OCI-M2 (cell line): ENCODE results near the gene ARMC6.
A peak's percentile ranks its signal among the peaks of the same experiment; 100 is the strongest.
"Not testable (repeated sequence)": the region's sequence is repeated elsewhere in the genome, so short reads cannot be mapped to it uniquely, and the experiment has no call there.

ENCODE experiments used
- DNase-seq: peaks from one replicate; lab custom pipeline; 2025; ENCODE audit not compliant: unreplicated experiment; lab: John Stamatoyannopoulos, UW

ARMC6 gene

DNA sequence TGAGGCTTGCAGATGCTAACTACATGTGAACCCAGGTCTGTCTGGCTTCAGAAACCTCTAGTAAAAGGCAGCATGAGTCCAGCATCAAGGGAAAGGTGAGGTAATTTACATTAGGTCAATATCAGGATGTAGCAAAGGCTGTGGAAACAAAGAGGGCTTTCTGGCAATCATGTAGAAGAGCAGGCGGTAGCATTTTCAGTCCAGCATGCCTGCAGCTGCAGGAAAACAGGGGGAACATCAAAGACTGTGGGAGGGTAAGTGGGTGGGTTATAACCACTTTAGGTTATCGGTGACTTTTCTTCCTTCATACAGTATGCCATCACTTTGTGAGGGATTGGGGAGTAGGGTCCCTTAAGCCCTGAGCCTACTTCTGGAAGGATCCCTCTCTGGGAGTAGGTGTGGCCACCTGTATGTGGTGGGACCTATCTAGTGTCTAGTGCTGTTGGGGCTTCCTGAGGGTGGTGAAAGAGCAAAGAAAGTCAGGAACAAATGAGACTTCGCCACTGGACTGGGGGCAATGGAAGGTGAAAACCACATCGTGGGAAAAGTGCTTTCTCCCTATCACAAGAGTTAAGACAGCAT, 10.9 kb upstream of the ARMC6 start:
- no peak for DNase-seq

DNA sequence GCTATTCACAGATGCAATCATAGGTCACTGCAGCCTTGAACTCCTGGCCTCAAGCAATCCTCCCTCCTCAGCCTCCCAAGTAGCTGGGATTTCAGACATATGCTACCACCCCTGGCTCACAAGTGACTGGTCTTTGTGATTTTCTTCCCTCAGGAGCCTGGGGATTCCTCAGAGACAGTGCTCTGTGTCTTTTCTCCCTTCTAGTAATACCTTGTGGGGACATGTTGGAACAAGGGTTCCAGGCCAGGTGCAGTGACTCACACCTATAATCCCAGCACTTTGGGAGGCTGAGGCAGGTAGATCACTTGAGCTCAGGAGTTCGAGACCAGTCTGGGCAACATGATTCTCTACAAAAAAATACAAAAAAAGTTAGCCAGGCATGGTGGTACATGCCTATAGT, 10.0 kb upstream of the ARMC6 start:
- not testable (repeated sequence) for DNase-seq

DNA sequence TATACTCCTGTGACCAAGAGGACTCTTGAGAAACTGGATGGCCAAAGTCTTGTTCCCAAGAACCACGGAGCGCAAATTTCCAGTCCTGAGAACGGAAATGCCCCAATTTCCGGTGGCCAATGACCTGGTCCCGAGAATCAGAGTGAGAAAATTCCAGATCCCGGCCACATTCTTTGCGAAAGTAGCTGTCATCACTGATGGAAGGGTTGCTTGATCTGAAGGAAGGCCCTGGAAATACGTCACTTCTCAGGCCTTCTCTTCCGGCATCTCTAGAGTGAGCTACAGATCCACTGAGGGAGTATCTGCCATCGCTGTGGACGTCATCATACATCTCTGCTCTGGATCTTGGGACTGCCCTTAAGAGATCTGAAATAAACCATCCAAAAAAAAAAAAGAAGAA, 7.5 kb upstream of the ARMC6 start:
- no peak for DNase-seq

DNA sequence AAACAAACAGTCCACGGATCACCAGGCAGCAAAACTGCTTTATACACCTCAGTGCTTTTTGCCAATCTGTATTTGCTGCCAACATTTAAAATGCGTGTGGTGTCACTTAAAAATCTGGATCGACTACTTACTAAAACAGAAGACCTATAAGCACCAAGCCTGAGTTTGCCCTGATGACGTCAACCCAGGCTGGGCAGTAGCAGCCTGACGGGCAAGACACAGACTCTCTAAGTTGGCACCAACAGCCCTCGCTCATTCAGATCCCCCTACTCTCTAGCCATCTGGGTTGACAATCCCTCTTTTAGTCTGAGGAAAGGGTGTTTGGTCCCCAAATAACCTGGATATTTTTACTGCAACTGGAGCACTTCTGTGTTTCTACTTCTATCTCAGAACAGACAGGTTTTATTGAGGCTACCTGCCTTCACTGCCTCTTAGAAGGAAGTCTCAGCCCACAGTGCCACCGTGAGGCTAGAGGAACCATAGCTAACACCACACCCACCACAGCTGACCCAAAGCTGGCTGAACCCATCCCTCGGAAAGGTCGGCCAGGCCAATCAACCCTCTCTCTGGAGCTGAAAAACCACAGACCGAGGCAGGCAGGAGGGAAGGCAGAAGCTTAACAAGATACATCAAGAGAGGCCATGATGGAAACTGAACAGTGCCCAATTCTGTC, 7.0 kb upstream of the ARMC6 start:
- no peak for DNase-seq

GRCh38 chr19:19027228-19027627, 6.2 kb upstream of the ARMC6 start:
- no peak for DNase-seq

GRCh38 chr19:19028526-19028925, 4.9 kb upstream of the ARMC6 start:
- no peak for DNase-seq

- DNase-seq: no peak
Observed at GRCh38 chr19:19031891-19032290, 1.5 kb upstream of the ARMC6 start.

DNA sequence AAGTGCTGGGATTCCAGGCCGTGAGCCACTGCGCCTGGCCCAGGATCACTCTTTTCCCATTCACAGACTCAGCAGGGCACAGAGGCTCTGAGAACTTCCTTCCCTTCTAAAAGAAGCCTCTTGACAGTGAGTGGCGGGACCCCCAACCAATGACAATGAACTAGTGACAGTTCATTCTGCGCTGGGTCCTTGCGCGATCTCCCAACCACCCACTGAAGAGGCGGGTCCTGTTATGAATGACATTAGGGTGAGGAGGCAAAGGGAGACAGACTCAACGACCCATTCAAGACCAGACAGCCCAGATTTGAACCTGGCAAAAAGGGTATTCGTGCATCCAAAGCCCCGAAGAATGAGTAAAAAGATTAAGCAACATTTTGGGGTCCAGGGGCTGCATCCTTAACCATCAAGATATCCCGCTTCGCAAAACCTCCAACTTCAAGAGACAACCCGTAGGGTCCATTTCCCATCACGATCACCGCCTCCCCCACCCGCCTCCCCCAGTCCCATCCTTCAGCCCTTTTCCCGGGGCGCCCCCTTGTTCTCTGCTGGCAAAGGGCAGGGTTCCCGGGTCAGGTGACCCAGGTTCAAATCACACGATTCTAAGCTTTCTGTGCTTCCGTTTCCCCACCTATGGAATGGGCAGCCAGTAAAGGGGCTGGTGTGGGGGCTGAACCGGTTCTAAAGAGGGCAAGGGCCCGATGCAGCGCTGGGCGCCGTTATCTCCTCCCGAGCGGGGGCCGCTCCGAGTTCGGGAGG, 805 bp upstream of the ARMC6 start:
- DNase-seq: peak; percentile 83

DNA sequence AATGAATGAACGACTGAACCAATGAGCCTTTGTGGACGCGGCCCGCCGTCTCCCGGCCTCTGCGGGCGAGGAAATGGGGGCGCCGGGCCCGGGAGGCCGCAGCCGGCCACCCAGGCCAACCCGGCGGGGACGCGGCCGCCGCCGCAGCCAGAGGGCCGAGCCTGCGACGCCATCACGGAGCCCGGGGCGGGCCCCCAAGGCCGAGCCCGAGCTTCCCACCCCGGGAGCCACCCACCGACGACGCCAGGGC, 302 bp upstream of the ARMC6 start:
- DNase-seq: no peak

- DNase-seq: peak; percentile 74
Observed at GRCh38 chr19:19034204-19034624, 811 bp downstream of the ARMC6 start.

- DNase-seq: no peak
Observed at GRCh38 chr19:19039901-19040300, 6.5 kb downstream of the ARMC6 start.

- no peak for DNase-seq
Observed at GRCh38 chr19:19040417-19040816, 7.0 kb downstream of the ARMC6 start.

DNA sequence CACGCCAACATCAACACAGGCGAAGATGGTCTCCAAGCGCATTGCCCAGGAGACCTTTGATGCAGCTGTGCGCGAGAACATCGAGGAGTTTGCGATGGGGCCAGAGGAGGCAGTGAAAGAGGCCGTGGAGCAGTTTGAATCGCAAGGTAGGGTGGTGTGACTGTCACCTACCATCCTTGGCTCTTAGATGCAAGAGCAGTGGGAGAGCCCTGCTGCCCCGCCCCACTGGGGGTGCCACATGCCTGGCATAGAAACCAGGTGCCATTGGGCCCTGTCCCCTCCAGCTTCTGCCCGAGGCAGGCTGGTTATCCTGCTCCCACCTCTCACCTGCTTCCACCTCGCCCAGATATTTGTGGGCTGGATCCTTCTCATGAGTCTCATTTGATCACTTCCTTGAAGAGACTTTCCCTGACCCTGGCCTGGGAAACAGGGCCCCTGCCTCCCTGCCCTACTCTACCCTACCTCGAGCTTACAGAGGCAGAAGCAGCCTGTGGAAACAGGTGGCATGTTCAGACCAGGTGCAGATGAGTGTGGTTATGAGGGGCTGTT, 9.4 kb downstream of the ARMC6 start:
- DNase-seq: no peak

DNA sequence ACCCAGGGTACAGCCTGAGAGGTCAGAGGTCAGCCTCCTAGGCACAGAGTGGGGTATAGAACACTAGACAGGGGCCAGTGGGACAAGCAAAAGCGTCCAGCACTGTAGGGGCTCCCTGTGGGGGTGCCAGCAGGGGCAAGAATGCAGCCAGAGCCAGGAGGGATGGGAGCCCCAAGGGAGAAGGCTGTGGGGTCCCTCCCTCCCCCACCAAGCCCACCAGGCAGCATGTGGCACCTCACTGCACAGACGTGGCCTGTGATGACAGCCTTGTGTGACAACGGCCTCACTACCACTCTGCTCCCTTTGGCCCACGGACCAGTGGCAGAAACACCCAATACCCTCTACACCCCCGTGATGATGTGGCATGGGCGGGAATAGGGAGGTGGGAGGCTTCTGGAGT, 10.1 kb downstream of the ARMC6 start:
- no peak for DNase-seq

- no peak for DNase-seq
Observed at GRCh38 chr19:19043881-19044280, 10.5 kb downstream of the ARMC6 start.

GRCh38 chr19:19049406-19049805, 16.0 kb downstream of the ARMC6 start:
- no peak for DNase-seq

GRCh38 chr19:19050104-19050503, 16.7 kb downstream of the ARMC6 start:
- DNase-seq: no peak

- no peak for DNase-seq
Observed at GRCh38 chr19:19050731-19051130, 17.3 kb downstream of the ARMC6 start.

- no peak for DNase-seq
Observed at GRCh38 chr19:19051478-19052213, 18.2 kb downstream of the ARMC6 start.

DNA sequence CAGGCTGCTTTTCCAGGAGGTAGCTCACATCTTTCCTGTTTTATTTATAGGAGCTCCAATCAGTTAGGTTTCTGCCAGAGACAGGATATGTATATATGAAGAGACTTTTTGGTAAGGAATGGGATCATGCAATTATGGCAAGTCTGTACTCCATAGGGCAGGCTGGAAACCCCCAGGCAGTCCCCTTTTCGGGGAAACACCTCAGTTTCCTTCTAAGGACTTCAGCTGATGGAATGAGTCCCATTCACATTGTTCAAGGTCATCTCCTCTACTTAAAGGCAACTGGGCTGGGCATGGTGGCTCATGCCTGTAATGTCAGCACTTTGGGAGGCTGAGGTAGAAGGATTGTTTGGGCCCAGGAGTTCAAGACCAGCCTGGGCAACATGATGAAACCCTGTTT, 19.5 kb downstream of the ARMC6 start:
- DNase-seq: no peak

DNA sequence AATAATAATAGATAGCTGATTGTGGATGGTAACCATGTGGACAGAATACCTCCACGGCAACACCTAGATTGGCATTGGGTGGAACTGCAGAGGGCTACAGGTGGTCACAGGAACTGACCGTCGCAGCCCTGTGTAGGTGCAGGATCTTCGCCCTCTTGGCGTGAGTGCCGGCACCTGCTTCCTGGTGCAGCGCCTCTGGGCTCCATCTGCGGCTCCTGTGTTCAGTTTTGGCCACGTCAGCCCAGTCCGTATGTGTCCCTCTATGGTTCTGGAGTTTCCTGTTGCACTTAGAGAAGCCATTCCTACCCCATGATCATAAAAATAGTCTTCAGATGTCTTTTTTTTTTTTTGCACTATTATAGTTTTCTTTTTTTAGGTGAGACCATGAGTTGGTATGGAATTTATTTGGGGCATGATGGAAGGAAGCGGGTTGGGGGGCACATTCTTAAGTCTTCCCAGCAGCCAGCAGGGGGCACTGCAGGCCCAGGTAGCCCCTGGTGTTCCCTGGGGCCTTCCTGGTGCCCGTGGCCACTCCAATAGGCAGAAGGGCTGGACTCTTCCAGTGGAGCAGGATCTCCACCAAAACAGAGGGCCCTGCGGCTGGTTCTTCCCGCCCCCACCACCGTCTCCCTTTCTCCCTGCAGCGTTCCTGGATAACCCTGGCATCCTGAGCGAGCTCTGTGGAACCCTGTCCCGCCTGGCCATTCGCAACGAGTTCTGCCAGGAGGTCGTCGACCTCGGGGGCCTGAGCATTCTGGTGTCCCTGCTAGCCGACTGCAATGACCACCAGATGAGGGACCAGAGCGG, 20.3 kb downstream of the ARMC6 start:
- no peak for DNase-seq
